ENCODE results near the gene CENPP. TPM values are rescaled to one million over a fixed set of nuclear protein-coding genes. Genes with fewer than 3 reads are reported as not detected.
A peak's percentile ranks its signal among the peaks of the same experiment; 100 is the strongest.

The CENPP gene
- total RNA-seq, 1 donor from 2014 or later, result 1.9 TPM

GRCh38 chr9:92438900-92439526 is 113.3 kb downstream of the CENPP start:
- H3K27me3 ChIP-seq (ENCODE audit: insufficient read depth, low read length), result no peaks in the 10 kb centered on the region
- no peak overlapping the region for H3K27ac Mint-ChIP-seq (ENCODE audit: unreplicated experiment)
- H3K9ac ChIP-seq (ENCODE audit: low read length), result peak overlapping the region; percentile 2
- H3K36me3 ChIP-seq (ENCODE audit: insufficient read depth, low read length), result no peaks in the 10 kb centered on the region
- no peaks in the 10 kb centered on the region for H4K20me1 ChIP-seq (ENCODE audit: insufficient read depth, low read length)
- no peaks in the 10 kb centered on the region for H3K9me3 Mint-ChIP-seq (ENCODE audit: unreplicated experiment)
- H3K36me3 Mint-ChIP-seq (ENCODE audit: low read depth, unreplicated experiment), result no peaks in the 10 kb centered on the region
- TF ChIP-seq EZH2 (IDR thresholded peaks at IDR 0.05; ENCODE audit: insufficient read depth, low read length) (no peak), CTCF (IDR thresholded peaks at IDR 0.05; ENCODE audit: insufficient read depth, low read depth, low read length) (peak; percentile 3)
- no peak overlapping the region for H3K4me2 ChIP-seq (ENCODE audit: low read length)
- no peaks in the 10 kb centered on the region for H3K79me2 ChIP-seq (ENCODE audit: insufficient read depth, low read length)
- H3K4me1 ChIP-seq (ENCODE audit: insufficient read depth, low read length), result peaks cover 8% of the 10 kb centered on the region
- H2AFZ ChIP-seq (ENCODE audit: low read depth, low read length), result no peak overlapping the region
- H3K9me3 ChIP-seq (ENCODE audit: insufficient read depth, low read depth, low read length), result no peaks in the 10 kb centered on the region
- H3K4me3 Mint-ChIP-seq (ENCODE audit: unreplicated experiment), result no peak overlapping the region
- DNase-seq (ENCODE audit: low read depth) (no peak), FAIRE-seq (no peak)
- peaks cover 8% of the 10 kb centered on the region for H3K4me1 Mint-ChIP-seq (ENCODE audit: low read depth, unreplicated experiment)
- peak overlapping the region; percentile 4 for H3K27ac ChIP-seq (ENCODE audit: low read depth, low read length)
- H3K27me3 Mint-ChIP-seq (ENCODE audit: low read depth, unreplicated experiment), result no peaks in the 10 kb centered on the region
- H3K4me3 ChIP-seq (ENCODE audit: insufficient read depth, low read depth, low read length), result no peak overlapping the region

- no peak for FAIRE-seq
- H3K36me3 ChIP-seq (ENCODE audit: insufficient read depth, low read length), result no peaks in the 10 kb centered on the region
- no peak overlapping the region for H3K4me3 ChIP-seq (ENCODE audit: insufficient read depth, low read depth, low read length)
- peaks cover 8% of the 10 kb centered on the region for H3K4me1 ChIP-seq (ENCODE audit: insufficient read depth, low read length)
- H3K9me3 ChIP-seq (ENCODE audit: insufficient read depth, low read depth, low read length), result no peaks in the 10 kb centered on the region
- no peaks in the 10 kb centered on the region for H4K20me1 ChIP-seq (ENCODE audit: insufficient read depth, low read length)
- Mint-ChIP-seq H3K4me1 (ENCODE audit: low read depth, unreplicated experiment) (peaks cover 8% of the 10 kb centered on the region), H3K27ac (ENCODE audit: unreplicated experiment) (peak overlapping the region; percentile 12), H3K9me3 (ENCODE audit: unreplicated experiment) (no peaks in the 10 kb centered on the region), H3K4me3 (ENCODE audit: unreplicated experiment) (no peak overlapping the region), H3K27me3 (ENCODE audit: low read depth, unreplicated experiment) (no peaks in the 10 kb centered on the region), H3K36me3 (ENCODE audit: low read depth, unreplicated experiment) (no peaks in the 10 kb centered on the region)
- H3K27ac ChIP-seq (ENCODE audit: low read depth, low read length), result peak overlapping the region; percentile 4
- H3K4me2 ChIP-seq (ENCODE audit: low read length), result peak overlapping the region; percentile 3
- no peak for TF ChIP-seq EZH2 (IDR thresholded peaks at IDR 0.05; ENCODE audit: insufficient read depth, low read length)
- TF ChIP-seq CTCF (IDR thresholded peaks at IDR 0.05; ENCODE audit: insufficient read depth, low read depth, low read length), result no peak
- DNase-seq (ENCODE audit: low read depth), result peak; percentile 93
- no peak overlapping the region for H3K9ac ChIP-seq (ENCODE audit: low read length)
- no peak overlapping the region for H2AFZ ChIP-seq (ENCODE audit: low read depth, low read length)
- no peaks in the 10 kb centered on the region for H3K79me2 ChIP-seq (ENCODE audit: insufficient read depth, low read length)
- no peaks in the 10 kb centered on the region for H3K27me3 ChIP-seq (ENCODE audit: insufficient read depth, low read length)
These were observed 114.4 kb downstream of the CENPP start for GRCh38 chr9:92439921-92440750.

GRCh38 chr9:92440751-92441046 is 114.9 kb downstream of the CENPP start:
- Histone ChIP-seq H3K9ac (ENCODE audit: low read length) (no peak overlapping the region), H3K79me2 (ENCODE audit: insufficient read depth, low read length) (no peaks in the 10 kb centered on the region), H2AFZ (ENCODE audit: low read depth, low read length) (no peak overlapping the region), H3K27me3 (ENCODE audit: insufficient read depth, low read length) (no peaks in the 10 kb centered on the region), H3K27ac (ENCODE audit: low read depth, low read length) (no peak overlapping the region), H3K9me3 (ENCODE audit: insufficient read depth, low read depth, low read length) (no peaks in the 10 kb centered on the region), H4K20me1 (ENCODE audit: insufficient read depth, low read length) (no peaks in the 10 kb centered on the region), H3K36me3 (ENCODE audit: insufficient read depth, low read length) (no peaks in the 10 kb centered on the region), H3K4me1 (ENCODE audit: insufficient read depth, low read length) (peaks cover 8% of the 10 kb centered on the region), H3K4me3 (ENCODE audit: insufficient read depth, low read depth, low read length) (no peak overlapping the region), H3K4me2 (ENCODE audit: low read length) (no peak overlapping the region)
- TF ChIP-seq CTCF (IDR thresholded peaks at IDR 0.05; ENCODE audit: insufficient read depth, low read depth, low read length), result no peak
- TF ChIP-seq EZH2 (IDR thresholded peaks at IDR 0.05; ENCODE audit: insufficient read depth, low read length), result no peak
- Mint-ChIP-seq H3K4me1 (ENCODE audit: low read depth, unreplicated experiment) (peaks cover 8% of the 10 kb centered on the region), H3K4me3 (ENCODE audit: unreplicated experiment) (no peak overlapping the region), H3K27ac (ENCODE audit: unreplicated experiment) (no peak overlapping the region), H3K9me3 (ENCODE audit: unreplicated experiment) (no peaks in the 10 kb centered on the region), H3K27me3 (ENCODE audit: low read depth, unreplicated experiment) (no peaks in the 10 kb centered on the region), H3K36me3 (ENCODE audit: low read depth, unreplicated experiment) (no peaks in the 10 kb centered on the region)
- FAIRE-seq, result peak; percentile 68
- no peak for DNase-seq (ENCODE audit: low read depth)

Measured in astrocyte (in vitro differentiated cells and primary cell).